ENCODE measurements around the gene KAT8.
A peak's percentile ranks its signal among the peaks of the same experiment; 100 is the strongest.
"Not testable (repeated sequence)": the region's sequence is repeated elsewhere in the genome, so short reads cannot be mapped to it uniquely, and the experiment has no call there.

The KAT8 gene

GRCh38 chr16:31133046-31133501 lies 15.6 kb downstream of the KAT8 start:
- no peak for DNase-seq

DNA sequence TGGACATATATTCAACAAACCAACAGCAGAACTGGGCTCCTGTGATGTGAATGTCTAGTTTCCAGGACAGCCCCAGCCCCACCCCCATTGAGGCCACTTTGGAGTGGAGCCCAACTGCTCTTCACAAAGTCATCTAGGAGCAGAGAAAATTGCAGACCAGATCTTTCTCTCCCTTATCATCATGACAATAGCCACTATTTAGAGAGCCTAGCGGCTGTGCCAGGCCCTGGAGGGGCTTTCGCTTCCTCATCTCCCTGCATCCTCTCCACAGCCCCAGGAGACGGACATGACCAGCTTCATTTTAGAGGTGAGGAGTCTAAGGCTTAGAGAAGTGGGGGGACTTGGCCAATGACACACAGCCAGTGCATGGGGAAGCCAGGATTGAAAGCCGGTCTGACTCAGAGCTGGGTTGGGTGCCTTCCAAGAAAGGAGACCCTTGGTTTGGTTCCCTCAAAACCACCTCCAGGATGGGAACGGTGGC lies 16.7 kb downstream of the KAT8 start:
- peak in 1 of 2 donors; percentile 44 for DNase-seq

DNA sequence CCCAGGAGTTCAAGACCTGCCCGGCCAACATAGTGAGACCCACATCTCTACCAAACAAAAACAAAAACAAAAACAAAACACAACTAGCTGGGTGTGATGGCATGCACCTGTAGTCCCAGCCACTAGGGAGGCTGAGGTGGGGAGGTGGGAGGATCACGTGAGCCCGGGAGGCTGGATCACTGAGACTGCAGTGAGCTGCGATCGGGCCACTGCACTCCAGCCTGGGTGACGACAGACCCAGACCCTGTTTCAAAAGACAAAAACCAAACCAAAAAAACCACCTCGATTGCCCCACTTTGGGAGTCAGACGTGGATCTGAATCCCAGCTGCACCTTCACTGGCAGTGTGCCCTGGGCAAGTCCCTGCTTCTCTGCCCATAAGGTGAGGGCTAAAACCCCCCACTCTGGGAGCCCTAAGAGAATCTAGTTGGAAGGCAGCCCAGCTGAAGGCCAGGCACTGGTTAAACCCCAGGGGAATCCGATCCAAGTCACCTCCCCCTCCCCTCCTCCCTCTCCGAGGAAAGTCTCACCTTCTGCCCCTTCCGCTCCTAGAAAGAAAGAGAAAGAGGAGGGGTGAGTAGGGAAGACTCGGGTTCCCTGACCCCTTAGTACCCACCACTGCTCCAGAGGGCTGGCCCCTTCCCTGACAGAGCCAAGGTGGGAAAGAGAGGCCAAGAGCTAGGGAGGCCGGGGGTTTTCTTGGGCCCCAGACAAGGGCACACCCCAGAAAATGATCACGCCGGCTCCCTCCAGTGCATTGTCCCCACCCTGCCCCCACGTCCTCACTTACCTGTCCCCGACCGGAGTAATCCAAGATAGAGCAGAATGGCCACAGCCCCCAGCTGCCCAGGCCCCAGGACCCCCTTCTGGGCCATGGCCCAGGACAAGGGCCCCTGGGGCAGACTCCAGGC lies 17.4 kb downstream of the KAT8 start:
- no peak for DNase-seq

DNA sequence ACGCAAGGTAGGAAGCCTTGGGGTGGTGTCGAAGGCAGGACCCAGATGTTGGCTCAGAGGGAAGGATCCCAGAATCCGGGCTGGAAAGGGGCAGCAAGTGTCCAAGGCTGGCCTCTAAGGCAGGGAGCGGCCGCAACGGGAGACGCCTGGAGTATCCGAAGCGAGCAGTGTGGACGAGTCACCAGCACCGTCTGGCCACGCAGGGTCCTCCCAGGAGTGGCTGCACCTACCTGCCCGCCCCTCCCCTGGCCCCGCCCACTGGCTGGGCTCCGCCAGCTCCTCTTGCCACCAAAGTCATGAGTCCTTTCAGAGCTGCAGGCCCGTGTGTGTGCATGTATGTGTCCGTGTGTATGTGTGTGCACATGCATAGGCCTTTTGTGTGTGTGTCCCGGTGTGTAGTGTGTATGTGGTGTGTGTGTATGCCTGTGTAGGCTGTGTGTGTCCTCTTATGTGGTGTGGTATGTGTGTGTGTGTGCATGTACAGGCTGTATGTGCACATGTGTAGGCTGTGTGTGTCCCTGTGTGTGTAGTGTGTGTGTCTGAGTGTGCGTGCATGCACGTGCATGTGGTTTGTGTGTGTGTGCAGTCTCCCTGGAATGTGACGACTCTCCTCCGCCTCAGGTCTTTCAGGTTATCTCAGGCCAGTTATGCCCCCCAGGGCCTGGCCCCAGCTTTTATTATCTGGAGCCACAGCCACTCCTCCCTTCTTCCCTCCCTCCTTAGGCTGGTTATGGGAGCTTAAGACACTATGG lies 18.2 kb downstream of the KAT8 start, which contains the start of gene PRSS8:
TSS of gene PRSS8 (minus strand) at position 193 of the 752 bp plus-strand sequence. CDS start 229 bp downstream, outside the sequence.
- no peak for DNase-seq

- no peak for DNase-seq
These were observed 18.8 kb downstream of the KAT8 start for GRCh38 chr16:31136287-31136662.

DNA sequence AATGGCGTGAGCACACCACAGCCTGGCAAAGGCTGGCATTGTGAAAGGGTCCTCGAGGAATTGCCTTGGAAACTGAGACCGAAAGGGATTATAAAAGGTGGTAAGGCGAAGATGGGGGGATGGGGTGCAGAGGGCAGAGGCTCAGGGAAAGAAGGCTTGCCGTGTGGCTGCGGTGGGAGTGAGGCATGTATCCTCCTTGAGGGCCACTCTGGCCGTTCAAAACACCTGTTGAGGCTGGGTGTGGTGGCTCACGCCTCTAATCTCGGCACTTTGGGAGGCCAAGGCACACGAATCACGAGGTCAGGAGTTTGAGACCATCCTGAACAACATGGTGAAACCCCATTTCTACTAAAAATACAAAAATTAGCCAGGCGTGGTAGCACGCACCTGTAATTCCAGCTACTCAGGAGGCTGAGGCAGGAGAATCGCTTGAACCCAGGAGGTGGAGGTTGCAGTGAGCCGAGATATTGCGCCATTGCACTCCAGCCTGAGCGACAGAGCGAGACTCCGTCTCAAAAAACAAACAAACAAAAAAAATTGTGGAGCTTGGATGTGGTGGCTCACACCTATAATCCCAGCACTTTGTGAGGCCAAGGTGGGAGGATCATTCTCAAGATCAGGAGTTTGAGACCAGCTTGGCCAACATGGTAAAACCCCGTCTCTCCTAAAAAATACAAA lies 19.5 kb downstream of the KAT8 start:
- DNase-seq, result not testable (repeated sequence)

DNA sequence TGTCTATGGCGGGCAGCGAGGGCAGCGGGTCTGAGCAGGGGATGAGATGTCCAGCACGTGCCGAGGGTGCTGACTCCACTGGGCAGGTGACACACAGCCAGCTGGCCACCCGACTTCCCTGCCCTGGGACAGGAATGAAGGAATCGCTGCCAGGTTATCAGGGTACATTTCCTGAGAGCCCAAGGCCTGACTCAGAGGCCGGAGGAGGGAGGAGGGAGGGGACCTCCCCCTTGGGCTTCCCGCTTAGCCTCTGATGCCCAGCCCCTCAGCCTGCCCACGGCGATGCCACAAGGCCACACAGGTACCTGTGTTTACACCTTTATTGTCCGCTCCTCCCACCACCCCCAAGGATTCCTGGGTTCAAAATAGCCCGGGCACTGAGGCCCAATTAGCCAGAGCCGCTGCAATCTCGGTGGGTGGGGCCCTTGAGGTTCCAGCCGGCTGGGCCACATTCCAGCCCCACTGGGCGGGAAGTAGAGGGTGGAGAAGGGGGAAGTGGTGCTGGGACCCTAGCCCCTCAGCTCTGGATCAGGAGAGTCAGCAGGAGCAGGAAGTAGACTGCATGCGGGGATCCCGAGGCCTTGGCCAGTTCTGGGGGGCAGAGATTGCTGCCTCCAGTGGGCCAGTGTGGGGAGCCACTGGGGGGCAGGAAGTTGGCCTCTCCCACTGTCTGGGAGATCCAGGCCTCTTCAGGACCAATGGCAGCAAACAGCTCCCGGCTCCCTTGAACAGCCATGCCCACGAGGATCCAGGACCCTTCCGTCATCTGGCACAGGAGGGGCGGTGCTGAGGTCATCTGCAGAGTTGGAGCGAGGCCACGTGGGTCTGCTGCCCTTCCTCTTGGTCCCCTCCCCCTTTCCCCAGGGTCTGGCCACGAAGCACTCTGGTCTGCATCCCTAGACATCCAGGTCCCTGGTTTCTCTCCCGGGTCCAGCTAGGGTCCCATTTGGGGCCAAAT lies 21.4 kb downstream of the KAT8 start:
- DNase-seq, result no peak

GRCh38 chr16:31141071-31141469 lies 23.6 kb downstream of the KAT8 start:
- DNase-seq, result not testable (repeated sequence)

GRCh38 chr16:31141489-31142108 lies 24.1 kb downstream of the KAT8 start:
- DNase-seq, result no peak

- DNase-seq, result peak; percentile 99
These were observed 24.9 kb downstream of the KAT8 start for GRCh38 chr16:31142109-31143010.

DNA sequence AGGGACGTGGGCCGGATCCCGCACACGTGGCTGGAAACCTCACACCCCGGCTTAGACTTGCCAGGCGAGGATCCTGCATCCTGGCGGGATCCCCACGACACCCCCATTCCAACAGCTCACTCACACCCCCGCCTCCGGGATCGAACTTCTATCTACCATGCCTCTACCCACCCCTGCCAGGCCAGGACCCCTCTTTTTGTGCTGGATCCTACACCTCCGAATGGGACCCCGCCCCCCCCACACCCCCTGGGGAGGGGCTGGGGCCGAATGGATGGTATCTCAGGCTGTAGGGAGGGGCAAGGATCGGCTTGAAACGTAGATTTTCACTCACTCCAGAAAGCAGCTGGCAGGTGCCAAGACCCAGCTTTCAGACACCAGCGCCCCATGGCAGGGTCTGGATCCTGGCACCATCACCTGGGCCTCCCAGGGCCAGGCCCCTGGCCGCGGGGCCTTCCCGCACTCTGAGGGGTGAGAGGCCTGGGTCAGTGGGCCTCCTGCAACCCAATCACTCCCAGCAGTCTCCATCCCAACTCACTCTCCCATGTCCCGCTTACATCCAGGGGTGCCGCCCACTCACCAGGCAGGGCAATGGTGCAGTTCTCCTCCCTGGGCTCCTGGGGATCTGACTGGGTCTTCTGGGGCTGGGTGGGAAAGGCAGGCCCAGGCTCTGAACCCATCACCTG lies 25.7 kb downstream of the KAT8 start:
- no peak for DNase-seq

GRCh38 chr16:31143694-31144148 lies 26.3 kb downstream of the KAT8 start:
- DNase-seq, result no peak

DNA sequence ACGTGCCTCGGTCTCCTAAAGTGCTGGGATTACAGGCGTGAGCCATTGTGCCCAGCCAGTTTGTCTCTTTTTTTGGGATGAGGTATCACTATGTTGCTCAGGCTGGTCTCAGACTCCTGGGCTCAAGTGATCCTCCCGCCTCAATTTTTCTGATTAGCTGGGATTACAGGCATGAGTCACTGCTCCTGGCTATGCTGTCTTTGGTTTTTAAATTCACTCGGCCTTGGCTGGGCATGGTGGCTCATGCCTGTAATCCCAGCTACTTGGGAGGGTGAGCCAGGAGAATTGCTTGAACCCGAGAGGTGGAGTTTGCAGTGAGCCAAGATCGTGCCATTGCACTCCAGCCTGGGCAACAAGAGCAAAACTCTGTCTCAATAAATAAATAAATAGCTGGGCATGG lies 27.0 kb downstream of the KAT8 start:
- DNase-seq, result not testable (repeated sequence)

- no peak for DNase-seq
These were observed 28.0 kb downstream of the KAT8 start for GRCh38 chr16:31145398-31145990.

GRCh38 chr16:31147574-31147973 lies 30.1 kb downstream of the KAT8 start:
- no peak for DNase-seq

DNA sequence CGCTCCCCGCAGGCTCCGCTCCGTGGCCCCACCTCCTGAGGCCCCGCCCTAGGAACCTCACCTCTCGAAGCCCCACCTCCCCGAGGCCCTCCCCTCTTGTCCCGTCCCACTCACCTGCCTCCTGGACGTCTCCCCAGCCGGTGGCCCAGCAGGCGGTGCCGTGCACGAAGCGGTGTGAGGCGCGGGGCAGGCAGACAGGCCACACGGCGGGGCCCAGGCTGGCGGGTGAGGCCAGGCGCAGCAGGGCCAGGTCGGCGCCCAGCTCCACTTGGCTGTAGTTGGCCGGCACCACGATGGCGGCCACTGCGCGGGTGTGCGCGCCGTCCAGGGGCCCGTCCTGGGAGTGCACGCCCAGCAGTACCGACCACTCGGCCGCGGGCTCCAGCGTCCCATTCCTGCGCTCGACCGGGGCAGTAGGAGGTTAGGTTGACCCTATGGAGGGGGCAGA lies 30.8 kb downstream of the KAT8 start:
- no peak for DNase-seq

- no peak for DNase-seq
These were observed 31.4 kb downstream of the KAT8 start for GRCh38 chr16:31148896-31149295.

GRCh38 chr16:31149332-31149731 lies 31.9 kb downstream of the KAT8 start:
- DNase-seq, result no peak

Measured in CD4-positive, alpha-beta T cell treated with Interleukin-1 beta for 1 hour (primary cell).